T-helper 17 cell (primary cell): ENCODE data around the gene TBX4. TPM values are rescaled to one million over a fixed set of nuclear protein-coding genes. Genes with fewer than 3 reads are reported as not detected.
"Not testable (repeated sequence)": the region's sequence is repeated elsewhere in the genome, so short reads cannot be mapped to it uniquely, and the experiment has no call there.

Experiments
- ATAC-seq: fragments of 150-1000 bp; cut with Tn5 transposase; 2 replicates; pipeline ENCODE4 v1.10.0; 2021; ENCODE audit warnings: mild to moderate bottlenecking, moderate library complexity
- DNase-seq, 3 donors: peaks; one replicate each; pipeline versions ENCODE4 v3.0.0 to v3.0.0-alpha.2; 2020 to 2021
- H3K9me3 ChIP-seq: one replicate; pipeline ENCODE4 v1.7.0; 2013; ENCODE audit warnings: low read length, mild to moderate bottlenecking; ENCODE audit not compliant: control insufficient read depth, poor library complexity, severe bottlenecking
- H3K27ac Mint-ChIP-seq: one replicate; pipeline ENCODE4 v1.8.0; 2022; ENCODE audit warnings: mild to moderate bottlenecking, moderate library complexity, mixed read lengths
- H3K27me3 Mint-ChIP-seq: one replicate; pipeline ENCODE4 v1.8.0; 2022; ENCODE audit warnings: mixed read lengths
- H3K36me3 Mint-ChIP-seq: one replicate; pipeline ENCODE4 v1.8.0; 2022; ENCODE audit warnings: low read depth, mixed read lengths
- H3K4me1 Mint-ChIP-seq: one replicate; pipeline ENCODE4 v1.8.0; 2022; ENCODE audit warnings: mild to moderate bottlenecking, mixed read lengths
- H3K4me3 Mint-ChIP-seq: one replicate; pipeline ENCODE4 v1.8.0; 2022; ENCODE audit warnings: mild to moderate bottlenecking, moderate library complexity, mixed read lengths
- total RNA-seq, 4 donors: library from RNA in 2 of 4; stranded (reverse) in 2 of 4; gene quantifications; one replicate each; pipeline ENCODE4 v1.2.3 and lab custom pipeline; 2022 to 2026

Gene TBX4
- total RNA-seq, 2 donors from 2014 or later = not detected

DNA sequence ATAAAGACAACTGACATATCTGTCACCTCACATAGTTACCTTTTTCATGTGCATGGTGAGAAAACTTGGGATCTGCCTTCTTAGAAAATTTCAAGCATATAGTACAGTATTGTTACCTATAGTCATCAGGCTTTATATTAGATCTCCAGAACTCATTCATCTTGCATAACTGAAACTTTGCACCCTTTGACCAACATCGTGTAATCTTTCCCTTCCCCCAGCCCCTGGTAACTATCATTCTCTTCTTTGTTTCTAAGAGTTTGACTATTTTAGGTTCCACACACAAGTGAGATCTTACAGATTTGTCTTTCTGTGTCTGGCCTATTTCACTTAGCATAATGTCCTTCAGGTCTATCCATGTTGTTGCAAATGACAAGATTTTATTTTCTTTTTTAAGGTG is 22.9 kb upstream of the TBX4 start:
- H3K9me3 ChIP-seq = no peaks in the 10 kb centered on the region
- Mint-ChIP-seq H3K27me3 (peaks cover 43% of the 10 kb centered on the region), H3K27ac (no peak overlapping the region), H3K4me1 (no peaks in the 10 kb centered on the region), H3K4me3 (no peak overlapping the region), H3K36me3 (no peaks in the 10 kb centered on the region)
- ATAC-seq (no peak), DNase-seq (no peak)

DNA sequence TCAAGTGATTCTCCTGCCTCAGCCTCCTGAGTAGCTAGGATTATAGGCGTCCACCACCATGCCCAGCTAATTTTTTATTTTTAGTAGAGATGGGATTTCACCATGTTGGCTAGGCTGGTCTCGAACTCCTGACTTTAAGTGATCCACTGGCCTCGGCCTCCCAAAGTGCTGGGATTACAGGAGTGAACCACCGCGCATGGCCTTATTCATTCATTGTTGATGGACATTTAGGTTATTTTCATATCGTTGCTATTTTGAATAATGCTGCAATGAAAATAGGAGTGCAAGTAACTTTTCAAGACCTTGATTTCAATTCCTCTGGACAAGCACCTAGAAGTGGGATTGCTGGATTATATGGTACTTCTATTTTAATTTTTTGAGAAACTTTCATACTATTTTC is 22.4 kb upstream of the TBX4 start:
- H3K27ac Mint-ChIP-seq, ATAC-seq, DNase-seq, H3K9me3 ChIP-seq, H3K36me3 Mint-ChIP-seq, H3K4me1 Mint-ChIP-seq, H3K4me3 Mint-ChIP-seq: not testable (repeated sequence)
- H3K27me3 Mint-ChIP-seq = peaks cover 38% of the 10 kb centered on the region

DNA sequence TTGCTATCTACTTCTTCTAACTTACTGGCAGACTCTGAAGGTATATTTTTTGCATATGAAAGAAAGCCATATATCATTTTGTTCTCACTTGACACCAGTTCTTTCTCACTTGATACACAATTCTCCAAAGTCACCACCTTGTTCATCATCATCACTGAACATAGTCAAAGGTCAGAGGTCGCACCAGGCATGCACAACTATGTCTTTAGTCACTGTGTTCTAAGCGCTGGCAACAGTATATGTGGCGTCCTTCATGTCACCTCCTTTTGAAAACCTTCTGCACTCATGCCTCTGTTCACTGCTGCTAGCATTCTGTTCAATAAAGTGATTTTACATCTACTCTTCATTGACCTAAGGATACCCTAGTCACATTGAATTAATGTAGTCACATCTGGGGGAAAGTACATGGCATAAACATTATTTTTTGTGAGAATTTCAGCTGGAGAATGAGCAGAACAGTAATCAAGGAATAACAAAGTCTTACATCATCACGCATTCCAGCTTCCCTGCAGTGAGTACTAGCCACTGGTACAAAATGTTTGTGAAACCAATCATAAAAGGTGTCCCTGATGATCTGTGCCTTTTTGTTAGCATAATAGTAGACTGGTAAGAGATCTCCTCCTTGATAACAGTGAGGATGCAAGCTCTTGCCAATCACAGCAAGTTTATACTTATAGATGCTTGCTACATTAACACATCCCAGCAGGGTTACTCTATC is 20.5 kb upstream of the TBX4 start:
- Mint-ChIP-seq H3K36me3 (no peaks in the 10 kb centered on the region), H3K4me3 (no peak overlapping the region), H3K27ac (no peak overlapping the region), H3K27me3 (peaks cover 32% of the 10 kb centered on the region), H3K4me1 (no peaks in the 10 kb centered on the region)
- H3K9me3 ChIP-seq = peaks cover 5% of the 10 kb centered on the region
- ATAC-seq = no peak
- DNase-seq = no peak

DNA sequence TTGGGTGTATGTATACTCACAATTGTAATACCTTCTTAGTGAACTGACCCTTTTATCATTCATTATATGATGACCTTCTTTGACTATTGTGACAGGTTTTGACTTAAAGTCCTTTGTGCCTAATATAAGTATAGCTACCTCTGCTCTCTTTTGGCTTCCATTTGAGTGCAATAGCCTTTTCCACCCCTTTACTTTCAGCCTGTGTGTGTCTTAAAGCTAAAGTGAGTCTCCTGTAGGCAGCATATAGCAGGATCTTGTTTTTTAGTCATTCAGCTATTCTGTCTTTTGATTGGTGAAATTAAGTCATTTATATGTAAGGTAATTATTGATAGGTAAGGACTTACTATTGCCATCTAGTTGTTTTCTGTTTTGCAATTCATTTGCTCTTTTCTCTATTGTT is 15.9 kb upstream of the TBX4 start:
- no peak for ATAC-seq
- Mint-ChIP-seq H3K27me3 (peaks cover 31% of the 10 kb centered on the region), H3K4me3 (no peak overlapping the region), H3K27ac (no peak overlapping the region), H3K36me3 (peaks cover 5% of the 10 kb centered on the region), H3K4me1 (no peaks in the 10 kb centered on the region)
- peaks cover 11% of the 10 kb centered on the region for H3K9me3 ChIP-seq
- no peak for DNase-seq

DNA sequence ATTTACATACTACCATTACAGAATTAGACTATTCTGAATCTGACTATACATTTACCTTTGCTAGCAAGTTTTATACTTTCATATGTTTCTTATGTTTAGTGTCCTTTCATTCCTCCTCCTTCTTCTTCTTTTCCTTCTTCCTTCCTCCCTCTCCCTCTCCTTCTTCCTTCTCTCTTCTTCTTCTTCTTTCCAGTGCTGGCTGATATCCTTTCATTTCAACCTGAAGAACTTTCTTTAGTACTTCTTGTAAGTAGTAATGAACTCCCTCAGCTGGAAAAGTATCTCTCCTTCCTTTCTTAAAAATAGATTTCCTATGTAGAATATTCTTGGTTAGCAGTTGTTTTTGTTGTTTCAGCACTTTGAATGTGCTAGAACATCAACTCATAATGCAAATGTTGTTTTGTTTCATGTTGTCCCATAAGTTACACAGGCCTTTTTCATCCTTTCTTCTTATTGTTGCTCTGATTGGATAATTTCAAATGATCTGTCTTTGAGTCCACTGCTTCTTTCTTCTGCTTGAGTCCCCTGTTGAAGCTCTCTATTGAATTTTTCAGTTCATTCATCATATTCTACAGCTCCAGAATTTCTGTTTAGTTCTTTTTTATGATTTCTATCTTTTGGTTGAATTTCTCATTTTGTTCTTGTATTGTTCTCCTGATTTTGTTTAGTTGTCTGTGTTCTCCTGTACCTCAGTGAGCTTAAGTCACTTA is 15.1 kb upstream of the TBX4 start:
- Mint-ChIP-seq H3K27me3 (peaks cover 33% of the 10 kb centered on the region), H3K36me3 (peaks cover 7% of the 10 kb centered on the region), H3K4me1 (no peaks in the 10 kb centered on the region), H3K4me3 (no peak overlapping the region), H3K27ac (no peak overlapping the region)
- no peak for ATAC-seq
- DNase-seq = no peak
- H3K9me3 ChIP-seq = peaks cover 11% of the 10 kb centered on the region

DNA sequence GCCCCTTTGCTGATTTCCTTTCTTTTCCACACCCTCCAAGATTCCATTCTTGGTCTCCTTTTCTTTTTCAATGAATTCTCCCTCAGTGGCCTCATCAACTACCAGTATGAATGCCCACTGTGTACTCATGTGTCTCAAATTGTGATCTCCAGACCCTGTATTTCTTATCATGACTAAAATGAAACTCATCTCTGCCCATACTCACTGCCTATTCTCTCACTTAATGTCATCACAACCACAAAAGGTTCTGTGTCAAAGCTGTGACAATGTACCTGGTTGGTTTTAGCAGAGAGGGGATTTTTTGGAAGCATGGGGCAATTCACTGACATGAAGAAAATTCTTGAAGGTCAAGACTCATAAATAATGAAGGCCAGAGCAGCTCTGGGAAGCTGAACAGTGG is 11.5 kb upstream of the TBX4 start:
- no peak overlapping the region for H3K27ac Mint-ChIP-seq
- no peak overlapping the region for H3K4me3 Mint-ChIP-seq
- peaks cover 11% of the 10 kb centered on the region for H3K36me3 Mint-ChIP-seq
- ATAC-seq = no peak
- no peak for DNase-seq
- peaks cover 46% of the 10 kb centered on the region for H3K27me3 Mint-ChIP-seq
- H3K9me3 ChIP-seq = peaks cover 11% of the 10 kb centered on the region
- no peaks in the 10 kb centered on the region for H3K4me1 Mint-ChIP-seq

DNA sequence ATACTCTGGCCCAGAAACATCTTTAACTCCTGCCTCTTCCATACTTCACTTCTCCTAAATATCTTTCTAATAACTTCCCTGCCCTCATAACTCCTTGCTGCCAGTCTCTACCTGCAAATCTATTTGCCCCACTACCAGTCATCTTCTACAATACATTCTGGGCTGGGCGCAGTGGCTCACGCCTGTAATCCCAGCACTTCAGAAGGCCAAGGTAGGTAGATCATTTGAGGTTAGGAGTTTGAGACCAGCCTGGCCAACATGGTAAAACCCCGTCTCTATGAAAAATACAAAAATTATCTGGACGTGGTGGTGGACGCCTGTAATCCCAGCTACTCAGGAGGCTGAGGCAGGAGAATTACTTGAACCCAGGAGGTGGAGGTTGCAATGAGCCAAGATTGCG is 10.7 kb upstream of the TBX4 start:
- not testable (repeated sequence) for ATAC-seq, DNase-seq, H3K4me1 Mint-ChIP-seq, H3K9me3 ChIP-seq, H3K4me3 Mint-ChIP-seq, H3K27ac Mint-ChIP-seq
- Mint-ChIP-seq H3K36me3 (peaks cover 11% of the 10 kb centered on the region), H3K27me3 (peaks cover 47% of the 10 kb centered on the region)

DNA sequence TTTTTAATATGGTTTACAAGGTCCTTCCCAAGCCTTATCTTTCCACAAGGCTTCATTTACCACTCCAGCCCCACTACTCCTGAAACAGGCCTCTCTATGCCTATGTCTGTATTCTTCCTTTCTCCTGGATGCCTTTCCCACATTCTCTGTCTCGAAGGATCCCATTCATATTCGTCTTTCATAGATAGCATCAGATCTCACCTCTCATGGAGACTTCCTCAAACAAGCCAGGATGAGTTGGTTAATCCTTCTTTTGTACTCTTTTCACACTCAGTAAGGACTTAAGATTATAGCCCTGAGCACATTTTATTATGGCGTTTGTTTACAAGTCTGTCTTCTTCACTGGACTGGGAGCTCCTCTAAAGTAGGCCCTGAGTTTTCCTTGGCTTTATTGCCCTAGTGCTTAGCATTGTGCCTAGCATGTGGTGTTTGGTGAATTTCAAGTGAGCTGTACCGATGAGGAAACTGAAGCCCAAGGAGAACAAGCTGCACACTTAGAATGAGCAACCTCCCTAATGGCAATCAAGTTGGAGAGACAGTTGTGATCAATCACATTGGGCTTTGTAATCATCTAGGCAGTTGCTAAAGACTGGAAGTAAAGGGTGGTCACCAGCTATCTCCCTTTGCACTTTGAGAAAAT is 10.0 kb upstream of the TBX4 start:
- H3K27ac Mint-ChIP-seq = no peak overlapping the region
- no peak overlapping the region for H3K4me3 Mint-ChIP-seq
- ATAC-seq = no peak
- H3K4me1 Mint-ChIP-seq = no peaks in the 10 kb centered on the region
- H3K9me3 ChIP-seq = peaks cover 4% of the 10 kb centered on the region
- H3K27me3 Mint-ChIP-seq = peaks cover 54% of the 10 kb centered on the region
- peaks cover 11% of the 10 kb centered on the region for H3K36me3 Mint-ChIP-seq
- no peak for DNase-seq

DNA sequence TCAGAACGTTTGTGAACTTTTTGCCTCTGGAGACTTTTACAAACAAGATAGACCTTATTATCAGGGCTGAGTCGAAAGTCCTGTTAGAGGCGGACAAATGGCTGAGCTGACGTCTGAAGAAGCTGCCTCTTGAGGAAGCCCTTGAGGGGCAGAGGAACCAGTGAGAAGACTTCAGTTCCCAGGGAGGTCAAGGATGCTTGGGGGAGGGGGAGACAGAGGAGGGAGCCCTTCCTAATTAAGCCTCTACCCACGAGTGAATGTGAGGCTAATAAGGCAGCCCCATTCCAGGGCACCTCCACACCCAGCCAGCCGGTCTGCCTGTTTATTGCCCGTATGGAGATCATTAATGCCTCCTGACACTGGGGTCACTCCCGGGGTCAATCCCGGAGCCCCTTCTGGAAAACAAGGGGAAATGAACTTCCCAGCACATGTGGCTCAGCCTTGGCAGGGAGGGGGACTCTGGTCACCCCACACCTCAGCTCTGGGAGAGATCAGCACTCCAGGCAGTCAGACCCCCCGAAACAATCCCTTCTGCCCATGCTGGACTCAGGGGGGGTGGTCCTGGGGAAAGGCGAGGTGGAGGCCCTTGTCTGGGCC is 9.2 kb upstream of the TBX4 start:
- DNase-seq = no peak
- no peak overlapping the region for H3K27ac Mint-ChIP-seq
- H3K27me3 Mint-ChIP-seq = peaks cover 62% of the 10 kb centered on the region
- H3K4me3 Mint-ChIP-seq = no peak overlapping the region
- peaks cover 2% of the 10 kb centered on the region for H3K9me3 ChIP-seq
- peaks cover 11% of the 10 kb centered on the region for H3K36me3 Mint-ChIP-seq
- H3K4me1 Mint-ChIP-seq = no peaks in the 10 kb centered on the region
- ATAC-seq = no peak

DNA sequence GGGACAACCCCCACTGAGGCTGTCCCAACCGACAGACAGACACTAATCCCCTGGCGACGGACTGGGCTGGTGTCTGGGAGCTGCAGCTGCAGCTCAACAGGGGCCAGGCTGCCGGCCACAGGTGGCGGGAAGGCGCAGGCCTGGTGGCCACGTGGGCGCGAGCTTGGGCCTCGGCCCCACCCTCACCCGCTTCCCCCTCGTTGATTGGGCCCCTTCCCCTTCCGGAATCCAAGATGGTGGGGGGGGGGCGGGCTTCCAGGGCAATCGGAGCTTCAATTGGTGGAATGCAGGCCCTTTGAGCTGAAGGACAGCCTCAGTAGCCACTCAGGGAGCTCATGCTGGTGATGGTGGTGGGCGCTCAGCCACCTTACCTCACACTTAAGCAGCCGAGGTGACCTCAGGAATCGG is 8.7 kb upstream of the TBX4 start:
- Mint-ChIP-seq H3K4me1 (no peaks in the 10 kb centered on the region), H3K27ac (no peak overlapping the region), H3K36me3 (peaks cover 11% of the 10 kb centered on the region), H3K27me3 (peaks cover 65% of the 10 kb centered on the region), H3K4me3 (no peak overlapping the region)
- no peaks in the 10 kb centered on the region for H3K9me3 ChIP-seq
- ATAC-seq = no peak
- DNase-seq = no peak

DNA sequence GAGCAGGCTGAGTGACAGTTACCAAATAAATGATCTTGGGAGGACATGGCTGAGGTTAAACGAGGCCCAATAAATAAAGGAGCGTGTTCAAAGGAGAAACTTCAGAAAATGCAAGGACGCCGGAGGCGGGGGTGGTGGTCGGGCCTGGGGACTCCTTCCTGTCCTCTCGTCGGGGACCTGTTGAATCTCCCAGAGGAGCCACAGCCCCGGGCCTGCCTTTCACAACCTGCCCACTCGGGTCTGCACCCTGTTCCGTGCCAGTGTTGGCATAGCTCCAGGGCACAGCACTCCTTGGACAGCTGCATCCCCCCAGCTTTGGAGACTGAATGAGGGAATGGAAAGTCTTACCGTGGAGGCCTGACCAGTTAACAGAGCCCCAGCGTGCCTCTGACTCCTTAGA is 8.1 kb upstream of the TBX4 start:
- no peaks in the 10 kb centered on the region for H3K9me3 ChIP-seq
- H3K27ac Mint-ChIP-seq = no peak overlapping the region
- H3K4me3 Mint-ChIP-seq = no peak overlapping the region
- DNase-seq = no peak
- peaks cover 11% of the 10 kb centered on the region for H3K36me3 Mint-ChIP-seq
- H3K4me1 Mint-ChIP-seq = no peaks in the 10 kb centered on the region
- H3K27me3 Mint-ChIP-seq = peaks cover 67% of the 10 kb centered on the region
- no peak for ATAC-seq

DNA sequence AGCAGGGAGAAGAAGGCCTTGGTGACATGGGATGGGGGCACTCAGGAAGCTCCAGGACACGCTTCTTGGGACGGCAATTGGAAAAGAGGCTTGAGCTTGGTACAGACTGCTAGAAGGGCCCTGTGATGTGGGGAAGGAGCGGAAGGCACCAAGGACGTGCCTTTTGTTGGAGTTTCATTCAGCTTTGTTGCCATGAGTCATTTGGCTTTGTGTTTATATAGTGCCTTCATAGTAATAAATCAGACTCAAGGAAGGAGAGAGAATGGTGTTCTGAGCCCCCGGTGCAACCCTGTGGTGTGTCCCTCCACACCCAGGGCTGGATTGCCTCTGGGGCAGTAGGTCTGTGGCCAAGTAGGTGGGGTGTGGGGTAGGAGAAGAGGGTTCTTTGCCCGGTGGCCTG is 7.4 kb upstream of the TBX4 start:
- H3K27me3 Mint-ChIP-seq = peaks cover 70% of the 10 kb centered on the region
- H3K27ac Mint-ChIP-seq = no peak overlapping the region
- H3K4me3 Mint-ChIP-seq = no peak overlapping the region
- DNase-seq (no peak), ATAC-seq (no peak)
- peaks cover 10% of the 10 kb centered on the region for H3K36me3 Mint-ChIP-seq
- no peaks in the 10 kb centered on the region for H3K4me1 Mint-ChIP-seq
- H3K9me3 ChIP-seq = no peaks in the 10 kb centered on the region

DNA sequence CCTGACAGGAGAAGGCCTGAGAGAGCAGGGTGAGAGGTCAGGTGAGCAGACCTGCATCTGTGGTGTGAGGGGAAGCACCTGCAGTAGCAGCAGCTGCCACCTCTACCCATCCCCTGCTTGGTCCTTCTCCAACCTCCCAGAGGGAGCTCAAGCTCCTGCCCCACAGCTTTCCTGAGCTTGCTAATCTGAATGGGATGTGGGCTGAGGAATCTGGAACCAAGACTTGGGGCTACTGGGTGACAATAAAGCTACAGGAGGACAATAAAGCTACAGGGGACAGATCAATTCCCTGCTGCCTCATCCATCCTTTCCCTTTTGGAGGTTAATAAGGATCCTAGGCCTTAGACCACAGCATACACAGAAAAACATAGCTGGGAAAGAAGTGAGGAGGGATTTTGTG is 4.9 kb upstream of the TBX4 start:
- Mint-ChIP-seq H3K27ac (no peak overlapping the region), H3K27me3 (peaks cover 67% of the 10 kb centered on the region), H3K4me3 (no peak overlapping the region), H3K4me1 (peaks cover 3% of the 10 kb centered on the region), H3K36me3 (peaks cover 7% of the 10 kb centered on the region)
- H3K9me3 ChIP-seq = no peaks in the 10 kb centered on the region
- DNase-seq (no peak), ATAC-seq (no peak)
